Measurements from ENCODE around the gene SHC2.
"Not testable (repeated sequence)": the region's sequence is repeated elsewhere in the genome, so short reads cannot be mapped to it uniquely, and the experiment has no call there.

- TF ChIP-seq, protein P1, sequence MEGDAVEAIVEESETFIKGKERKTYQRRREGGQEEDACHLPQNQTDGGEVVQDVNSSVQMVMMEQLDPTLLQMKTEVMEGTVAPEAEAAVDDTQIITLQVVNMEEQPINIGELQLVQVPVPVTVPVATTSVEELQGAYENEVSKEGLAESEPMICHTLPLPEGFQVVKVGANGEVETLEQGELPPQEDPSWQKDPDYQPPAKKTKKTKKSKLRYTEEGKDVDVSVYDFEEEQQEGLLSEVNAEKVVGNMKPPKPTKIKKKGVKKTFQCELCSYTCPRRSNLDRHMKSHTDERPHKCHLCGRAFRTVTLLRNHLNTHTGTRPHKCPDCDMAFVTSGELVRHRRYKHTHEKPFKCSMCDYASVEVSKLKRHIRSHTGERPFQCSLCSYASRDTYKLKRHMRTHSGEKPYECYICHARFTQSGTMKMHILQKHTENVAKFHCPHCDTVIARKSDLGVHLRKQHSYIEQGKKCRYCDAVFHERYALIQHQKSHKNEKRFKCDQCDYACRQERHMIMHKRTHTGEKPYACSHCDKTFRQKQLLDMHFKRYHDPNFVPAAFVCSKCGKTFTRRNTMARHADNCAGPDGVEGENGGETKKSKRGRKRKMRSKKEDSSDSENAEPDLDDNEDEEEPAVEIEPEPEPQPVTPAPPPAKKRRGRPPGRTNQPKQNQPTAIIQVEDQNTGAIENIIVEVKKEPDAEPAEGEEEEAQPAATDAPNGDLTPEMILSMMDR (conservative IDR thresholded peaks at IDR 0.05; ENCODE audit: low read depth in 2 of 2) = not testable (repeated sequence)
- not testable (repeated sequence) for TF ChIP-seq POLR2AphosphoS5 (IDR thresholded peaks at IDR 0.05; ENCODE audit: low read depth); EZH2 (IDR thresholded peaks at IDR 0.05; ENCODE audit: low read depth, unreplicated experiment); EZH2phosphoT487 (IDR thresholded peaks at IDR 0.05; ENCODE audit: unreplicated experiment); CREB1 (CRISPR knock-in tag; IDR thresholded peaks at IDR 0.05; ENCODE audit: low read depth); JUNB (IDR thresholded peaks at IDR 0.05; ENCODE audit: unreplicated experiment); REST (IDR thresholded peaks at IDR 0.05; ENCODE audit: unreplicated experiment); STAT1 (IDR thresholded peaks at IDR 0.05; ENCODE audit: unreplicated experiment); ZNF114 (CRISPR knock-in tag; IDR thresholded peaks at IDR 0.05)
These were observed 74.1 kb downstream of the SHC2 start for GRCh38 chr19:386632-387301.

Data from GM23338 (cell line).